HG03460 (cell line): ENCODE results near the gene CYP26A1.

Experiments used
- ATAC-seq: cut with Tn5 transposase; IDR thresholded peaks from one replicate; pipeline ENCODE4 v1.9.1; 2021; ENCODE audit not compliant: unreplicated experiment

CYP26A1 gene

GRCh38 chr10:93115661-93116383, 42.1 kb downstream of the CYP26A1 start:
- peak; percentile 61 for ATAC-seq

- ATAC-seq, result no peak
Measured at GRCh38 chr10:93121311-93121710, 47.6 kb downstream of the CYP26A1 start.

DNA sequence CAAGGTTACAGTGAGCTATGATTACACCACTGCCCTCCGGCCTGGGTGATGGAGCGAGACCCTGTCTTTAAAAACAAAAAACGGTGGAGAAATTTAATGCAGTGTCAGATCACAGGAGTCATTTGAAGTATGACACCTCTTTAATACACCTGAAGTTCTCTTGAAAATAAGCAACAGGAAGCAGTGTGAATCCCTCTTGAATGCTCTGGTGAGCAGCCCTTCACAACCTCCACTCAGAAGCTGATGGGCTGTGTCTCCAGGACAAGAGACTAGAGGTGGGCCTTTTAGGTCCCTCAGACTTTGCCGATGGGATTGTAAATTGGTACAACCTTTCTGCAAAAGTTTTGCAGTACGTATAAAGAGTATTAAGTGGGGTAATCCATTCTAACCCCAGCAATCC, 50.1 kb downstream of the CYP26A1 start:
- no peak for ATAC-seq

- peak; percentile 62 for ATAC-seq
Measured at GRCh38 chr10:93124580-93125318, 51.1 kb downstream of the CYP26A1 start.

DNA sequence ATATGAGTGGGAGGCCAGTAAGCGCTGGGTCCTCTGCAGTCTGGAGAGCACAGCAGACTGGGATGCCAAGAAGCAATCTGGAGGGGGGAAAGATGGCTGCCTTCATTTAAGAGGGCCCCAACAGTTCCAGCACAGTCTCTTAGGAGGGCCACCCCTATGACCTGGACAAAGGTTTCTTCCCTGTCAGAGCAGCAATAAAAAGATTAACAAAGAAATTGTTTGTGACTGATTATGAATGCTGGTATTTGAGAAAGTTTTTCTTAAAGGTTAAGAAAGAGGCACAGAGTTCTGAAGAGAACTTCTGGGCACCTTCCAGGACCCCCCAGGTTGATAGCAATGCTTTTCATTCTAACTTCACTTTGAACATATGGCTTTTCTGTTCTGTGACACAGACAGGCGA, 52.3 kb downstream of the CYP26A1 start:
- no peak for ATAC-seq

DNA sequence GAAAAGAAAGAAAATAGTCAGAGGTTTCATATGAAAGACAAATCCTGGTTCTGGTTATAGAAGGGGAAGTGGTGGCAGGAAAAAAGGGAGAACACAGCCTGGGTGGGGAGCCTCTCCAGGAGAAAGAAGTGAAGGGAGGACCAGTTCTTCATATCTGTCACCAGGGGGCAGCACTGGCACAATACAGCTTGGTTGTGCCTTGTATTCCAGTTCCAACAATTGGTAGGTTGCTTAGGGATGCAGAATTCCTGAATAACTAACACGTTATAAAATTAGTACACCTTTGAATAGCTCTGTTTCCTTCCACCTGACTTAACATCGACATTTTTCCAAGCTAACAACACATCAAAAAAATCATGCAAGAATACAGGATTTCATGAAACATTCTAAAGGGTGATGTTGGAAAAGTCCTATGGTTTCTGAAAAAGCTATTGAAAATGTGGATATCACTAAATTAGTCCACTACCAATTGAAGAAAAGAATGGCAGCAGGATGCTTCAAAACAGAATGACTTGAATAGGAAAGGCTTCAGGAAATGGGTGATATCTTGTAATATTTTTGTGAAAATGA, 52.9 kb downstream of the CYP26A1 start:
- ATAC-seq, result no peak
